Pons (tissue), 1 donor: Measurements from ENCODE around the gene IKZF1.

Source experiments
- DNase-seq: peaks from one replicate; pipeline ENCODE4 v3.0.0-alpha.2; 2016; ENCODE audit warnings: low spot score

Gene IKZF1

DNA sequence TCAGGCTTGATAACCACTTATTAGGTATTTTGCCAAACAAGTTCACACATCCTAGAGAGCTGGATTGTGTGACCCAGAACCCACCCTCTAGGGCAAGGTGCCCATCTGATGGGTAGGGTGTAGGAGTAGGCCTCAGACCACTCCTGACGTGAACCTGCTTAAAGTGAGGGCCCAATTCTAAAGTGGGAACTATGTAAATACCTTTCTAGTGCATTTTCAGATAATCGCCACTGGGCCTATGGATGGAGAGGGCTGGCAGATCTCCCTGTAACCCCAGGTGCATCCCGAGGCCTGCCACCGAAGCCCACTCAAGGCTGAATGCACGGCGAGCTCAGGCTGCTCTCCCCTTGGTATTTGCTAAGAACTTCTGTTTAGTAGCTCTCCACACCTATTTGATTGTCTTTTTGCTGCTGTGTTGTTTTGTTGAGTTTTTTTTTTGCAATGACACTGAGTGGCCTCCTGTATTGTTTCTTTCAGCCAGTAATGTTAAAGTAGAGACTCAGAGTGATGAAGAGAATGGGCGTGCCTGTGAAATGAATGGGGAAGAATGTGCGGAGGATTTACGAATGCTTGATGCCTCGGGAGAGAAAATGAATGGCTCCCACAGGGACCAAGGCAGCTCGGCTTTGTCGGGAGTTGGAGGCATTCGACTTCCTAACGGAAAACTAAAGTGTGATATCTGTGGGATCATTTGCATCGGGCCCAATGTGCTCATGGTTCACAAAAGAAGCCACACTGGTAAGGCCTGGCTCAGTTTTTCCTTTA, 71.7 kb downstream of the IKZF1 start:
- no peak for DNase-seq

GRCh38 chr7:50377356-50377755, 72.8 kb downstream of the IKZF1 start:
- no peak for DNase-seq

GRCh38 chr7:50379082-50379481, 74.6 kb downstream of the IKZF1 start:
- DNase-seq = no peak

DNA sequence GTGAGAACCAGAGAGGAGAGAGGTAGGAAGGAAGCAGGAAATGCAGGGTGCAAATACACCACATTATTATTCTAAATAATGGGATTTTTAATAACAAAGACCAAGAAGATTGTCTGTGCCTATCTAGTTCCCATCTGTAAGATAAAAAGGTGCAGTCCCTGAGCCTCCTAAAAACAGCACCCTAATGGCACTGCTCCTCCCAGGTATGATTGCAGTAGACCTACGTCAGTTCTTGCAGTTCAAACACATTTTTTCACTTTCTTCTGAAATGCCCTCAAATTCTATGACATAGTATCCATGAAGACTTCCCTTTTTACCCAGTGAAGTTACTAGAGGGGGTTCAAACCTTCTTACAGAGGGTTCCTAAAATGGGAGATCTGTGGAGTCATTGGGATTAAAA, 75.0 kb downstream of the IKZF1 start:
- DNase-seq = no peak

- no peak for DNase-seq
These were observed 77.9 kb downstream of the IKZF1 start for GRCh38 chr7:50382455-50382854.

DNA sequence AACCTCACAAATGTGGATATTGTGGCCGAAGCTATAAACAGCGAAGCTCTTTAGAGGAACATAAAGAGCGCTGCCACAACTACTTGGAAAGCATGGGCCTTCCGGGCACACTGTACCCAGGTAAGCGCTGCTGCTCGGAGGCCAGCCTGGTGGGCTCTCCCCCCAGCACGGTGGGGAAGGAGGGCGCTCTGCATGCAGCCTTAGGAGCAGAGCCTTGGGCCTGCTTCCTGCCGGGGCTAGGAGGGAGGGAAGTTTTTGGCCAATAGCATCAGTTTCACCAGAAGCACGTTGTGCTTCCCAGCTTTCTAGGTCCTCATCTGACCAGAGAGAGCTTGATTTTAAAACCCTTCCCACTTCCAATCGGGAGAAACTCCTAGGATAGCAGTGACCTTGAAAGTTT, 82.8 kb downstream of the IKZF1 start:
- no peak for DNase-seq

DNA sequence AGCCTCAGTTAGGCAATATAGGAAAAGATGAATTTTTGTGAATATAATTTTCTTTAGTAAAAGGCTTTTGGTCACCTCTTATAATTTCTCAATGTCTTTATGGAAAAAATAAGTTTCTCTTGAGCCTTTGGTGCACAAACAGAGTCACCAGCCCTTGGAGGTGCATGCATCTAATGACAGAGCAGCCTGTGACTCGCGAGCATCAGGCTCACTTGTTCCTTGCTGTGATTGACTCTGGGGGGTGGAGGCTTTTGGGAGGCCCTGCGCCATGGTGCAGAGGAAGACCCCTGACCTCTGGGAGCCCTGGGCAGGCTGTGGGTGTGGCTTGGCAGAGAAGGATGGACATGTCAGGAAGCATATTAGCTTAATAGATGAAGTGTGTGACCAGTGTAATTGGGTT, 85.4 kb downstream of the IKZF1 start:
- DNase-seq = no peak

- no peak for DNase-seq
These were observed 86.9 kb downstream of the IKZF1 start for GRCh38 chr7:50391386-50391785.

GRCh38 chr7:50393076-50393475, 88.6 kb downstream of the IKZF1 start:
- no peak for DNase-seq

GRCh38 chr7:50393547-50394252, 89.2 kb downstream of the IKZF1 start:
- no peak for DNase-seq

DNA sequence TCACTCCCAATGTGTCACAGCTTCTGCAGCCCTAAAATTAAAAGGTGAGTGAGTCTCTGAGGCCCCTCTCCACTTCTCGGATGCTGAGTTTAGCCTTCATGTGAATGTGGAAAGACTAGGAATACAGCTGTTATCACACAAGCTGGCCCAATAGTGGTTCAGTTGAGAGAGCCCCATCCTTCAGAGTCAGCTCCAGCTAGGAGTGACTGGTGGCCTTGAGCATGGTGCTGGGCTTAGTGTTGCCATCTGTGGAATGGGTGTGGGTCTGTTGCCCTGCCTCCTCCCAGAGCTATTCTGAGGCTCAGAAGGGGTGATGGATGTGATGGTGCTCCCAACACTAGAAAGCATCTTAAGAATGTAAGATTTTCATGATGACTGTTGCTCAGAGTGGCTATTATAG, 89.8 kb downstream of the IKZF1 start:
- DNase-seq = no peak

- no peak for DNase-seq
These were observed 92.3 kb downstream of the IKZF1 start for GRCh38 chr7:50396856-50397255.

DNA sequence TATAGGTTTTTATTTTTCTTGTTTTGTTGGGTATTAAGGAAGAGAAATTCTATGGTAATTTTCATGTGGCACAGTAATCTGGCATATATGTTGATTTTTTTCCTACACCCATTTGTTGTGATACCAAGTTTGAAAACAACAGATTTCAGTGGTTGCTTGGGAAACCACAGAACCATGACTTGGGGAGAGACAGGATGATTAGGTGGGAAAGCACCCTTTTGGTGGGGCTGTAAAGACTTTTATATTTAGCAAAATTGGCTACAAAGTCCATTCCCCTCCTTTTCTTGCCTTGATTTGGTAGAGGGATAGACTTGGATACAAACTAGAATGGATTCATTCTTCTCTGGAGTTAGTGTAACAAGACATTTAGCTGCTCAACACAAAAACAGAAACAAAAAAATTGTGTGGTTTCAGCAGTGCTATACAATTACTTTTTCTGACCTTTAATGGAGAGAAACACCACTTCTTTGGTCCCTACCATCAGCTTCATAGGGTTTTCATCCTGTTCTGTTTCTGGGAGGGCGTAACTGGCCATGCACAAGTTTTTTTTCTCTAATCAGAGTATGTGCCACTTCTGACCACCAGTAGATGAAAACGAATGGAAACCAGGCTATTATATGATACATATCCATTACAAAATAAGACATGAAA, 92.9 kb downstream of the IKZF1 start:
- no peak for DNase-seq

DNA sequence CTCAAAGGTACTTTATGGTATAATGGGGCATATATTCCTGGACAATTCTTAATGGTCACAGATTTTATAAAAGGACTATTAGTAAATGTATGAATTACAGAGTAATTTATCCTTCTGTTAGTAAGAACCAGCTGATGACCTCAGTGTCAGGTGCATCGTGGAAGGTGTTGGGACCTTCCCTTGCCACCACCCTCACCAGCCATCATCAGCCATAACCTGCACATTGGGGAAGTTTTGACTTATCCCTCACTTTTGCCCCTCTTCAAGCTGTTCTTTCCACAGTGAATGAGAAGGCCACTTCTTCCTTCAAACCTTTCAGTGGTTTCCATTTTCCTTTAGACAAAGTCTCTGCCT, 93.4 kb downstream of the IKZF1 start:
- no peak for DNase-seq

GRCh38 chr7:50399206-50399605, 94.7 kb downstream of the IKZF1 start:
- no peak for DNase-seq

DNA sequence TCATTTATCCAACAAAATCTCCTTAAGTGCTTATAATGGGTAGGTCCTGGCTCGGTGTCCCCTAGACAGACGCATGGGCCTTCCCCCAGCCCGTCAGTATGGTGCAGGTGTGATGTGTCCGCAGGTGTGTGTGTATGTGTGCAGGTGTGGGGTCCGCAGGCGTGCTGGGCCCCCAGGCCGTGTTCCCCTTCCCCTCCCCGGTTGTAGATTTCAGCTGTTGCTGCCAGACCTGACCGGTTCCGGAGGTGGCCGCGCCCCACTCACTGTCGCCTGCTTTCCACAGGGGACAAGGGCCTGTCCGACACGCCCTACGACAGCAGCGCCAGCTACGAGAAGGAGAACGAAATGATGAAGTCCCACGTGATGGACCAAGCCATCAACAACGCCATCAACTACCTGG, 95.1 kb downstream of the IKZF1 start:
- DNase-seq = no peak

DNA sequence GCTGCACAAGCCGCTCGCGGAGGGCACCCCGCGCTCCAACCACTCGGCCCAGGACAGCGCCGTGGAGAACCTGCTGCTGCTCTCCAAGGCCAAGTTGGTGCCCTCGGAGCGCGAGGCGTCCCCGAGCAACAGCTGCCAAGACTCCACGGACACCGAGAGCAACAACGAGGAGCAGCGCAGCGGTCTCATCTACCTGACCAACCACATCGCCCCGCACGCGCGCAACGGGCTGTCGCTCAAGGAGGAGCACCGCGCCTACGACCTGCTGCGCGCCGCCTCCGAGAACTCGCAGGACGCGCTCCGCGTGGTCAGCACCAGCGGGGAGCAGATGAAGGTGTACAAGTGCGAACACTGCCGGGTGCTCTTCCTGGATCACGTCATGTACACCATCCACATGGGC, 95.6 kb downstream of the IKZF1 start:
- no peak for DNase-seq

GRCh38 chr7:50404392-50404791, 99.9 kb downstream of the IKZF1 start:
- DNase-seq = no peak

DNA sequence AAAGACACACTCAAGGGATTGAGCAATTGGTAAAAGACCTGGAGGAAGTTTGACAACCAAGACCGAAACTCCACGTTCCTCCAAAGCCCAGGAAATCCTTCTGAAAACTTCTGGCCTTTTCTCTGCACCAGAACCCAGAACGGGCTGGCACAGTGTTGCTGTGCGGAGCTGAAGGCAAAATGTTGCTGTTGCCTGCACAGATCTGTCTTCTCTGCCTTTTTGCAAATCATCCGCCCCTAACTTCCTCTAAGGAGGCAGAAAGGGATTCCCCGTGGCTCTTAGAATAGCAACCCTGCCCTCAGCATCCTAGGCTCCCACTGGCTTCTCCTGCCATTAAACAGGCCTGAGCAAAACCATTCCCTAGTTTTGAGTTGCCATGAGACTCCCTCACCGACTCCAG, 100.7 kb downstream of the IKZF1 start:
- DNase-seq = peak; percentile 4

- no peak for DNase-seq
These were observed 102.4 kb downstream of the IKZF1 start for GRCh38 chr7:50406935-50407334.

DNA sequence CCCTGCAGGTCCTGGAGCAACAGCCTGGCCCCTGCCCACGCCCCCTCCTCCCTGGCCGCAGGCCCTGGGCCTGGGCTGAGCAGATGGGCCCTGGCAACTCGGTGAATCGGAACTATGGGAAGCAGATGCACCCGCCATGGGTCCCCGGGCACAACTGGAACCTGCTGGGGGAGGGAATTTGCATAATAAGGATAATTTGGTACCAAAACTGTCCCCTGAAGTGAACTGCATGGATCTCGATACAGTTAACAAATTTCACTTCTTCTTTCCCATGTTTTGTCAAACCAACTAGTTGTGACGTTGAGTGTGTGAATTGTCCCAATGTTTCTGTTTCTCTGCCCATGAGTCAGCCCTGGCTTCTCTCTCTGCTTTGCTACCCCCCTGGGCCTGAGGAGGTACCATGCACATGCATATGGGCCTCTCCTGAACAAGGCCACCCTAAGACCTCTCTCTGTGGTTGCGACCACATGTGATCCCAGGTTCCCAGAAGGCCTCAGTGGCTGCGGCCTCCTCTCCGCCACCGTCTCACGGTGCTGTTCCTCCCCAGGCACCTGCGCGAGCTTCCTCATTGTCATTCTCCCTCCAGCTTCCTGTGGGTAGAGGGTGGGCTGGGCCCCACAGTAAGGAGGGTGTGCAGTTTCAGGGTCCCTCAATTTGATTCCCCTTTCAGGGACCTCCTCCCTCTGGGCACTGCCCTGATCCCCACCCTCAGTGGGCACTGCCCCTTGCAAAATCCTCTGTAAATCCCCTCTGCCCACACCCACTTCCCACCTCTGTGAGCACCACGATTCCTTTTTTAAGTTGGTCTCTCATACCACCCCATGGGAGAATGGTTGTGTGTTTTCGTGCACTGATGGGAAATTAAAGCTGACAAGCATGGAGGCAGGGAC, 105.6 kb downstream of the IKZF1 start:
- peak; percentile 19 for DNase-seq

DNA sequence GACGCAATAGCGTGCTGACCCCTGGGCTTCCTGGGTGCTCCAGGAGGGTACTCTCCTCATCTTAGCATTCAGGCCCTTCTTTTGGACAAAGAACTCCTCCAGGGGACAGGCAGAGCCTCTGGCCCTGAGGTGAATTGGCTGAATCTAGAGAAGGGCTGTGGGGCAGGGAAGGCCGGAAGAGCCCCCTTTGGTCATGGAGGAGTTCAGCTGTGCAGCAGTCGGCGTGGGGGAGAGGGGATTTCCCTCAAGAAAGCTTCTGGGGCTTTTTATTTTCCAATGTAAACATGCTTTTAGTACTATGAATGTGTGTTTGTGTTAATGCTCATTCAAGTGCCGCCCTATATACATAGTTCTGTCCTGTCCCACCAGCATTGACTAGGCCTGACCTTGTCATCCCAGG, 106.8 kb downstream of the IKZF1 start:
- no peak for DNase-seq
